Measurements from ENCODE around the gene ULK4.

ULK4 gene

DNA sequence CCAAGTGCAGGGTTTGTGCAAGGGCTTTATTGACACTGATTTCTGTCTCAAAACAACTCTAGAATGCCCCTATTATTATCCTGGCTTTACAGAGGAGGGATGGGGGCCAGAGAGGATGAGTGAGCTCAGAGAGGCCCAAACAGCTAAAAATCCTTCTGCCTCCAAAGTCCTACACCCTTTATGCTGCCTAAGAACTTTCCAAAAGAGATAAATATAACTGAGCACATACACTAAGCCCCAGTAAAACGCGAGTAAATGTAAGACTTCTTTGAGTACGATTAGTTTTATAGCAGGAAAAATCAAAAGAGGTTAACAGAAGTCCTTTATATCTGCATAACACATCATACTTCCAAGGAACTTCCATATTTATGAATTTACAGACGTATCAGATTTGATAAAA, 613.5 kb downstream of the ULK4 start:
- TF ChIP-seq, protein P1, sequence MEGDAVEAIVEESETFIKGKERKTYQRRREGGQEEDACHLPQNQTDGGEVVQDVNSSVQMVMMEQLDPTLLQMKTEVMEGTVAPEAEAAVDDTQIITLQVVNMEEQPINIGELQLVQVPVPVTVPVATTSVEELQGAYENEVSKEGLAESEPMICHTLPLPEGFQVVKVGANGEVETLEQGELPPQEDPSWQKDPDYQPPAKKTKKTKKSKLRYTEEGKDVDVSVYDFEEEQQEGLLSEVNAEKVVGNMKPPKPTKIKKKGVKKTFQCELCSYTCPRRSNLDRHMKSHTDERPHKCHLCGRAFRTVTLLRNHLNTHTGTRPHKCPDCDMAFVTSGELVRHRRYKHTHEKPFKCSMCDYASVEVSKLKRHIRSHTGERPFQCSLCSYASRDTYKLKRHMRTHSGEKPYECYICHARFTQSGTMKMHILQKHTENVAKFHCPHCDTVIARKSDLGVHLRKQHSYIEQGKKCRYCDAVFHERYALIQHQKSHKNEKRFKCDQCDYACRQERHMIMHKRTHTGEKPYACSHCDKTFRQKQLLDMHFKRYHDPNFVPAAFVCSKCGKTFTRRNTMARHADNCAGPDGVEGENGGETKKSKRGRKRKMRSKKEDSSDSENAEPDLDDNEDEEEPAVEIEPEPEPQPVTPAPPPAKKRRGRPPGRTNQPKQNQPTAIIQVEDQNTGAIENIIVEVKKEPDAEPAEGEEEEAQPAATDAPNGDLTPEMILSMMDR (IDR thresholded peaks at IDR 0.05; ENCODE audit: insufficient read depth, low read length, poor library complexity, severe bottlenecking), result no peak
- no peak for TF ChIP-seq EZH2phosphoT487 (conservative IDR thresholded peaks at IDR 0.05; ENCODE audit: low read length)
- Histone ChIP-seq H3K27me3 (ENCODE audit: low read length) (no peaks in the 10 kb centered on the region), H3K4me3 (ENCODE audit: insufficient read depth, low read length, poor library complexity, severe bottlenecking) (no peak overlapping the region), H3K36me3 (ENCODE audit: low read length) (no peaks in the 10 kb centered on the region), H3K9me3 (ENCODE audit: insufficient read depth, low read length) (no peaks in the 10 kb centered on the region), H3F3A (ENCODE audit: insufficient read depth) (no peaks in the 10 kb centered on the region), H3K9ac (ENCODE audit: low read length) (no peak overlapping the region), H2AFZ (ENCODE audit: low read depth, low read length, severe bottlenecking) (no peak overlapping the region), H3K9me2 (replicated peaks; ENCODE audit: insufficient read depth, low read length) (no peaks in the 10 kb centered on the region), H3K4me2 (ENCODE audit: low read depth, low read length, poor library complexity, severe bottlenecking) (no peak overlapping the region), H3K79me2 (ENCODE audit: insufficient read depth, low read length) (no peaks in the 10 kb centered on the region), H3K27ac (ENCODE audit: low read depth, low read length) (no peak overlapping the region), H4K20me1 (ENCODE audit: low read depth, low read length) (no peaks in the 10 kb centered on the region)

DNA sequence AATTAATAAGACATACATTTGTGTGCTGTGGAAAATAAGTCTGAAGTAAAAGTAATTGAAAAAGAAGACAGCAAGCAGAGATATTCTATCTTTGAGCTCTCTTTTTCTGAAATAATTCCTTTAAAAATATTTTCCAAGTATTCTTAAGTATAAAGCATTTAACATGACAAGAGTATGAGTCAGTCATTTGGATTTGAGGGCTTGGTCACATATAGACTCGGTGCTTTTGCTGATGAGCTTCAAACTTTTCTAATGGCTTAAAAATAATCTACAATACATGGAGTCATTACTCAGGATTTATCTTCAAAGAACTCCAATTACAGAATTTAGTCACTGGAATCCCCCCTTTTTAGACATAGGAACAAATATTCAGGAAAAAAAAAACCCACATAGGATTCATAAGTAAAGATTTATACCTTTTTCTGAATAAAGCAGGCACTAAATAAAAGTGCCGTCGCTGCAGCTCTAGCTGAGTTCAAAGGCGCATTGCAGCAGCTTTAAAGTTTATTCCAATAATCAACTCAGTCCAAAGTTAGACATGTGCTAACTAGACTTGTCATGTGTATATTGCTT, 615.1 kb downstream of the ULK4 start:
- no peak overlapping the region for H3K4me3 ChIP-seq (ENCODE audit: insufficient read depth, low read length, poor library complexity, severe bottlenecking)
- no peak for TF ChIP-seq EZH2phosphoT487 (conservative IDR thresholded peaks at IDR 0.05; ENCODE audit: low read length)

DNA sequence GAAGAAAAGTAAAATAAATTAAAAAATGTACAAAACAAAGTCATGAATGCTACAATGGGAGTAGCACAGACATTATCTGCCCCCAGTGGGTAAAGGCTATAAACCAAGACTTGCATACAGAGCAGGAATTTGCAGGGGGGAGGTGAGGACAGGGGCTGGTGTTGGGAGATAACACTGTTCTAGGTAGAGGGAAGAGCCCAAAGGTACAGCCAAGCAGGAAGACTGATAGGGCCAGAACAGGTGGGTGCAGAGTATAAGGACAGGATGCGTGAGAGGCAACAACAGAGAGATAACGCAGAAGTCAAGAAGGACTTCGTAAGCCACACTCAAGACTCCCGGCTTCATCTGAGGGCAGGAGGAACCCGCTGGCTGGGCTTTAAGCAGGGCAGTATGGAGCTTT, 616.1 kb downstream of the ULK4 start:
- H3K9me2 ChIP-seq (replicated peaks; ENCODE audit: insufficient read depth, low read length), result no peaks in the 10 kb centered on the region
- TF ChIP-seq, protein P1 (IDR thresholded peaks at IDR 0.05; ENCODE audit: insufficient read depth, low read length, poor library complexity, severe bottlenecking), result no peak
- TF ChIP-seq EZH2phosphoT487 (conservative IDR thresholded peaks at IDR 0.05; ENCODE audit: low read length), result no peak
- H3K27ac ChIP-seq (ENCODE audit: low read depth, low read length), result no peak overlapping the region
- H3K36me3 ChIP-seq (ENCODE audit: low read length), result no peaks in the 10 kb centered on the region
- no peak overlapping the region for H3K4me2 ChIP-seq (ENCODE audit: low read depth, low read length, poor library complexity, severe bottlenecking)
- no peak overlapping the region for H3K9ac ChIP-seq (ENCODE audit: low read length)
- H3K4me3 ChIP-seq (ENCODE audit: insufficient read depth, low read length, poor library complexity, severe bottlenecking), result no peak overlapping the region
- H3K9me3 ChIP-seq (ENCODE audit: insufficient read depth, low read length), result no peaks in the 10 kb centered on the region
- H4K20me1 ChIP-seq (ENCODE audit: low read depth, low read length), result no peaks in the 10 kb centered on the region
- H3K27me3 ChIP-seq (ENCODE audit: low read length), result no peaks in the 10 kb centered on the region
- no peaks in the 10 kb centered on the region for H3F3A ChIP-seq (ENCODE audit: insufficient read depth)
- no peak overlapping the region for H2AFZ ChIP-seq (ENCODE audit: low read depth, low read length, severe bottlenecking)
- H3K79me2 ChIP-seq (ENCODE audit: insufficient read depth, low read length), result no peaks in the 10 kb centered on the region

More for the DNA sequence above, 615.1 kb downstream of the ULK4 start:
- no peaks in the 10 kb centered on the region for H3K27me3 ChIP-seq (ENCODE audit: low read length)
- no peaks in the 10 kb centered on the region for H3F3A ChIP-seq (ENCODE audit: insufficient read depth)
- H3K4me2 ChIP-seq (ENCODE audit: low read depth, low read length, poor library complexity, severe bottlenecking), result no peak overlapping the region
- H3K79me2 ChIP-seq (ENCODE audit: insufficient read depth, low read length), result no peaks in the 10 kb centered on the region
- H3K27ac ChIP-seq (ENCODE audit: low read depth, low read length), result no peak overlapping the region
- H4K20me1 ChIP-seq (ENCODE audit: low read depth, low read length), result no peaks in the 10 kb centered on the region
- no peaks in the 10 kb centered on the region for H3K9me2 ChIP-seq (replicated peaks; ENCODE audit: insufficient read depth, low read length)
- H3K36me3 ChIP-seq (ENCODE audit: low read length), result no peaks in the 10 kb centered on the region
- no peaks in the 10 kb centered on the region for H3K9me3 ChIP-seq (ENCODE audit: insufficient read depth, low read length)
- H2AFZ ChIP-seq (ENCODE audit: low read depth, low read length, severe bottlenecking), result no peak overlapping the region
- no peak overlapping the region for H3K9ac ChIP-seq (ENCODE audit: low read length)

DNA sequence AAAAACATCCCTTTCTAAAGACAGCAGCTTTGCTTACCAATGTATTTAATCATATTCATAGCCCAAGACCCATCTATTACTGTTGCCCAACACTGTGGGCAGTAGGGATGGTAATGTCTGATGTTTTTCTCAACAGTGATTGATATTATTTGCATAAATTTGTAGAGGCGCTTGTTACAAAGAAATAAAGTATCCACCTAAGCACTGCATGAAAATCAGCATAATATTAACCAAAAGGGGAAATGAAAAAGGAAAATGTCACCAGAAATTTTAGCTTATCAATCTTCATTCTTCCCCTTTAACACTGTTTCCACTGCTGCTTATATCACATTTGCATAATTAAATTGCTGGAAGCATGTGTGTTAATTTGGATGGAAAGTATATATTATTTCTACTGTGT, 622.1 kb downstream of the ULK4 start:
- Histone ChIP-seq H3K4me2 (ENCODE audit: low read depth, low read length, poor library complexity, severe bottlenecking) (no peak overlapping the region), H4K20me1 (ENCODE audit: low read depth, low read length) (no peaks in the 10 kb centered on the region), H3F3A (ENCODE audit: insufficient read depth) (no peaks in the 10 kb centered on the region), H3K27me3 (ENCODE audit: low read length) (no peaks in the 10 kb centered on the region), H3K9ac (ENCODE audit: low read length) (no peak overlapping the region), H3K79me2 (ENCODE audit: insufficient read depth, low read length) (no peaks in the 10 kb centered on the region), H3K9me2 (replicated peaks; ENCODE audit: insufficient read depth, low read length) (no peaks in the 10 kb centered on the region), H3K4me3 (ENCODE audit: insufficient read depth, low read length, poor library complexity, severe bottlenecking) (no peak overlapping the region), H3K36me3 (ENCODE audit: low read length) (no peaks in the 10 kb centered on the region), H3K9me3 (ENCODE audit: insufficient read depth, low read length) (no peaks in the 10 kb centered on the region), H3K27ac (ENCODE audit: low read depth, low read length) (no peak overlapping the region), H2AFZ (ENCODE audit: low read depth, low read length, severe bottlenecking) (no peak overlapping the region)
- TF ChIP-seq, protein P1 (IDR thresholded peaks at IDR 0.05; ENCODE audit: insufficient read depth, low read length, poor library complexity, severe bottlenecking), result no peak
- TF ChIP-seq EZH2phosphoT487 (conservative IDR thresholded peaks at IDR 0.05; ENCODE audit: low read length), result no peak

Data from SU-DHL-6 (cell line).